Osteoblast (primary cell): ENCODE measurements around the gene HMX3. TPM values are rescaled to one million over a fixed set of nuclear protein-coding genes. Genes with fewer than 3 reads are reported as not detected.

Experiments
- DNase-seq: peaks from one replicate; pipeline ENCODE4 v3.0.0; 2011; ENCODE audit warnings: low spot score, mixed read lengths; ENCODE audit not compliant: insufficient read length; ENCODE audit errors: missing footprints
- H2AFZ ChIP-seq: 2 replicates; pipeline ENCODE4 v1.6.0; 2011; ENCODE audit warnings: mild to moderate bottlenecking, low read length
- H3K27ac ChIP-seq: 2 replicates; pipeline ENCODE4 v1.5.1; 2011; ENCODE audit warnings: mild to moderate bottlenecking, low read depth, low read length, moderate library complexity
- H3K27me3 ChIP-seq: 2 replicates; pipeline ENCODE4 v1.6.0; 2012; ENCODE audit warnings: mild to moderate bottlenecking, control low read depth, inconsistent platforms, low read length, moderate library complexity; ENCODE audit not compliant: insufficient read depth
- H3K36me3 ChIP-seq: 2 replicates; pipeline ENCODE4 v1.5.1; 2011; ENCODE audit warnings: mild to moderate bottlenecking, low read length, control low read depth, moderate library complexity; ENCODE audit not compliant: insufficient read depth
- H3K4me1 ChIP-seq: 2 replicates; pipeline ENCODE4 v1.5.1; 2011; ENCODE audit warnings: mild to moderate bottlenecking, low read length, control low read depth, moderate library complexity; ENCODE audit not compliant: insufficient read depth
- H3K4me2 ChIP-seq: 2 replicates; pipeline ENCODE4 v1.6.0; 2011; ENCODE audit warnings: mild to moderate bottlenecking, low read length; ENCODE audit not compliant: insufficient read depth
- H3K4me3 ChIP-seq: fragments of 200-600 bp; sonication (generic); 3 replicates; pipeline ENCODE4 v1.5.1; 2012; ENCODE audit warnings: mild to moderate bottlenecking, low read length, inconsistent platforms; ENCODE audit not compliant: insufficient read depth
- H3K79me2 ChIP-seq: 2 replicates; pipeline ENCODE4 v1.6.0; 2012; ENCODE audit warnings: mild to moderate bottlenecking, low read length, control low read depth, inconsistent platforms; ENCODE audit not compliant: insufficient read depth
- H3K9me3 ChIP-seq: 2 replicates; pipeline ENCODE4 v1.5.1; 2011; ENCODE audit warnings: low read depth, low read length, control low read depth
- H4K20me1 ChIP-seq: 2 replicates; pipeline ENCODE4 v1.6.0; 2012; ENCODE audit warnings: mild to moderate bottlenecking, low read length, control low read depth; ENCODE audit not compliant: insufficient read depth
- CTCF ChIP-seq: IDR thresholded peaks from 2 replicates; pipeline ENCODE4 v1.5.1; 2011; ENCODE audit warnings: mild to moderate bottlenecking, low read depth, low read length, moderate library complexity; ENCODE audit errors: extremely low read depth
- total RNA-seq: library from RNA; depleted of rRNA; stranded (reverse); fragments of >200 nt; gene quantifications from 2 replicates; pipeline ENCODE4 v1.2.3, GENCODE V29; 2012

HMX3 gene
- total RNA-seq, 1 donor, result not detected

DNA sequence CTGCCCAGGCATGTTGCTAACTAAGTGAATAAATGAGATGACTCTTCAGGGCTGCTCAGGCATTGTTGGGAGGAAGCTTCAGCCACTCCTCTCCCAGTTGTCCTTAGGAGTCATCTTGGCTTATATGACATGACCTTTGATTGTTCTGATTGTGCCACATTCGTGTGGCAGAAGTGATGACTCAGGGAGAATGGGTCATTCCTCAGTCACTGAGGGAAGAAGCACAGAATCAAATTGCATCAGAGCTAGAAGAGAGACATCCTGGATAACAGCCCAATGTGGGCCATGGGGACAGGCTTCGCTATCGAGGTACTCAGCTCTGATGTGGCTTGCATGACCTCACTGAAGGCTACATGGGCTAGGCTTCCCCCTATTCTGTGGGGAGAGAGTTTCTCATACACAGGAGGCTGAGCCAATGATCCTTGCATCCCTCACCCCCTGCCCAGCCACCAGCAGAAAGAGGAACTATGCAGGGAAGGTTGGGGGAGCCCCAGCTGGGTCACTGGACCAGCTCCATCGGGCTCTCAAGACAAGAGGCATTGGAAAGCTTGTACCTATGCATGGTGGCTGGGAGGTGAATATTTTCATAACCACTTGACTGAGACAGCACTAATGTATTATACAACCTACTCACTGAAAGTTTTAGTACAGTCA, 6.0 kb upstream of the HMX3 start:
- H2AFZ ChIP-seq, result no peak overlapping the region
- no peak overlapping the region for H3K4me3 ChIP-seq
- no peaks in the 10 kb centered on the region for H3K9me3 ChIP-seq
- peaks cover 6% of the 10 kb centered on the region for H3K4me1 ChIP-seq
- H3K4me2 ChIP-seq, result no peak overlapping the region
- DNase-seq, result no peak
- no peak for TF ChIP-seq CTCF
- H4K20me1 ChIP-seq, result peaks cover 7% of the 10 kb centered on the region
- H3K36me3 ChIP-seq, result no peaks in the 10 kb centered on the region
- no peaks in the 10 kb centered on the region for H3K79me2 ChIP-seq
- peaks cover 44% of the 10 kb centered on the region for H3K27me3 ChIP-seq
- no peak overlapping the region for H3K27ac ChIP-seq

- Histone ChIP-seq H2AFZ (peak overlapping the region; percentile 81), H3K79me2 (no peaks in the 10 kb centered on the region), H3K27me3 (peaks cover 73% of the 10 kb centered on the region), H3K36me3 (no peaks in the 10 kb centered on the region), H4K20me1 (peaks cover 7% of the 10 kb centered on the region), H3K4me3 (peak overlapping the region; percentile 43), H3K9me3 (no peaks in the 10 kb centered on the region), H3K4me2 (peak overlapping the region; percentile 71), H3K4me1 (peaks cover 6% of the 10 kb centered on the region), H3K27ac (no peak overlapping the region)
- TF ChIP-seq CTCF, result peak; percentile 92
- DNase-seq, result peak; percentile 99
Observed at GRCh38 chr10:123132576-123133477, 2.9 kb upstream of the HMX3 start.

DNA sequence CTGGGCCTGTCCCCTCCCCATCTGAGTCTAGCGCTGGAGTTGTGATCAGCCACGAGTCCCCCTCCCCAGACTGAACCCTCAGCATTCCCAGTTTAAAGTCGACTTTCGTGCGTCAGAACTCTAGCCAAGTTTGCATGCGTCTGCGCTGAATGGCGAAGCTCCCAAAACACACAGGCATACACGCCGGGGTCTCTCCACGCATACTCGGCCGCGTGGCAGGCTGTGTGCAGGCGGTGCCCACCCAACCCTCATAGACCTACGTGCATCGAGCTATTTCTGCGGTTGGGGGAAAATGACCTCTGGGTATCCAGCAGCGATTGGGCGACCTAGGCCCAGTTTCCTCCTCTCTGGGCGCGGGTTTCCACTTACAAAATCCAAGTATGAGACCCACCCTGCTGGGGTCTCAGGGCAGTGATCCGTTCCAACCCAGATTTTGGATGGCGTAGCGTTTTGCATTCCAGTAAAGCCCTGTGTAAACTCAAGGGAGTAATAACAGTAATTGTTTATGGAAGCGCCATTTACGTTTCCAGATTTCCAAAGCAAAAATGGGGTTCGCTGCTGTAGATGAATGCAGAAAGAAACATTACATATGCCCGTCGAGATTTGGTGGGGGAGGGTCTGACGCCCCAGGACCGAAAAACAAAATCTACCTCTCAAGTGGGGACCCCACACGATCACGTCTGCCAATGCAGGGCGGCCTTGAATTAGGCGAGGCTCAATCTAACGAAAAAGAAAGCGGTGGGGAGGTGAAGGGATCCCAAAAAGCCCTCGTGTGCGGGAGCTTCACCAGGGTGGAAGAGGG, 2.0 kb upstream of the HMX3 start:
- Histone ChIP-seq H2AFZ (no peak overlapping the region), H3K4me2 (no peak overlapping the region), H3K27me3 (peaks cover 76% of the 10 kb centered on the region)

More for the DNA sequence above, 2.0 kb upstream of the HMX3 start:
- H4K20me1 ChIP-seq, result peaks cover 7% of the 10 kb centered on the region
- TF ChIP-seq CTCF, result no peak
- H3K27ac ChIP-seq, result no peak overlapping the region
- H3K36me3 ChIP-seq, result no peaks in the 10 kb centered on the region
- no peaks in the 10 kb centered on the region for H3K9me3 ChIP-seq
- no peak for DNase-seq
- peaks cover 6% of the 10 kb centered on the region for H3K4me1 ChIP-seq
- H3K4me3 ChIP-seq, result no peak overlapping the region
- H3K79me2 ChIP-seq, result no peaks in the 10 kb centered on the region
